CMK (cell line): ENCODE measurements around the gene GRID2.
"Not testable (repeated sequence)": the region's sequence is repeated elsewhere in the genome, so short reads cannot be mapped to it uniquely, and the experiment has no call there.

Experiments
- DNase-seq: peaks from one replicate; pipeline ENCODE4 v3.0.0-alpha.2; 2010; ENCODE audit warnings: low read depth

Gene GRID2

DNA sequence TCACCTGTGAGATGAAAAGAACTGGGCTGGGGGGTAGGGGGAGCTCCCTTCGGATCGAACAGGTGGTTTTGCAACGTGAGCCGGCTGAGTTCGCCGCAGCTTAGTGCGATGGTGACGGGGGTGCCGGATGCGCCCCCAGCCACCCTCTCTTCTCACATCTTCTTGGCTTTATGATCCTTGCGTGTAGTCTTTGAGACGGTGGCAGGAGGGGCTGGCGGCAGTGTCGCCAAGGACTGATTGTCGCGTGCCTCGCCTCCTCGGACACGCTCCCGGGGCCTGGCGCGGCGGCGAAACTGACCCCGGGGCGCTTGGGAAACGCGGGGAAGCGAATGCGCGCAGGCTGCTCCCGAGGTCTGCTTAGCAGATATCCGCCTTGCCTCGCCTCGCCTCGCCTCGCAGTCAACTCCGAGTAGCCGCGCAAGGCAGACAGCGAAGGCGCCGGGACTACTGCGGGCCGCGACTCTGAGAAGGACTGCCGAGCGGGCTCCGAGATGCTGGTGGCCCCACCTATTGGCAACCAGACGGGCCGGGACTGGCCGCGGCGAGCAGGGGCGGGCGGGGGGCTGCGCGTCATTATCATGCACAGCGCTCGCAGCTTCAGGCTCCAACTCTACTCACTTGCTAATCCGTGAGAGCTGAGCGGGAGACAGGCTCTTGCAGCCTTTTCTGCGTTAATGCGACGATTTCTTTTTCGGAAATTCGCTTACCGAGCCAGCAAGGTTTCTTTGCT lies 1.5 kb downstream of the GRID2 start:
- no peak for DNase-seq

DNA sequence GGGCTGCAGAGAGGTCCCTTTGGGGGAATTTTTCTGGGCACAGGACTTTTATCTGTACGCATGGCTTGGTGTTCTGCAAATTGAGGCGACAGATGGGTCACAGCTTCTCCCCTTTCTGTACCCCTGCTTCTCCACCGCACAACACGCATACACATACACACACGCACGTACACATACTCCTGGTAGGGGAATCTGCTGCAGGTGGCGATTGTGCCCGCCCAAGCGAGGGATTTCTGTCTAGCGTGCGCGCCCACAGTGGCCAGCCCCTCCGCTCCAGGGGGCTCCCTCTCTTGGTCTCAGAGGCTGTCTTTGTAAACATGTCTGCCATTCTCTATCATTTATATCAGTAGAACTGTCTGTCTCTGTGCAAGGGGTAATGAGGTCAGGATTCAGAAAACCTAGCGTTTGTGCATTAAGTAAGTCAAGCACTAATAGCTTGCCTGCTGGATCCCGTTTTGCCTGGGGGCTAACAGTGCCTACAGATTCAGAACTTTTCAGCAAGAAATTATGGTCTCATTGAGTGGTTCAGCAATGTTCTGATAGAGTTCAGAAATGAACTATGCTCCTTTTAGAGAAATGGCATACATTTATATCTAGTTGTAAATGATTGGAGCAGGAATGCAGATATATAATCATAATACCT lies 2.2 kb downstream of the GRID2 start:
- no peak for DNase-seq

DNA sequence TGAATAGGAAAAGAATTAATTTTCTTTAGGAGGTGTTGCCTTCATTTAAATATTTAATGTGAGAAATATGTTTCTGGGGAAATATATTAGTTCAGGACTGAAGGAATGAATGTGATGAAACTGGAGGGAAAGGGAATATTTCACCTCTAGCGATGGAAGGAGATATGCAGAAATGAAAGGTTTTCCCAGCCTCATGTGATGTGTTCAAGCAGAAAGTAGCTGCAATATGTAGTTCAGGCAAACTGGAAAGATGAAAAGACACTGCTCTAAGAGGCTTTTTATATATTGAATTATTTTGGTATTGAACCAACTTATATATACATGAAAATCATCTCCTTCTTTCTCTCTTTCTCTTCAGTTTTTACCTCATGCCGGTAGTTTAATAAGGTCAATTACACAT lies 3.4 kb downstream of the GRID2 start:
- DNase-seq, result no peak

DNA sequence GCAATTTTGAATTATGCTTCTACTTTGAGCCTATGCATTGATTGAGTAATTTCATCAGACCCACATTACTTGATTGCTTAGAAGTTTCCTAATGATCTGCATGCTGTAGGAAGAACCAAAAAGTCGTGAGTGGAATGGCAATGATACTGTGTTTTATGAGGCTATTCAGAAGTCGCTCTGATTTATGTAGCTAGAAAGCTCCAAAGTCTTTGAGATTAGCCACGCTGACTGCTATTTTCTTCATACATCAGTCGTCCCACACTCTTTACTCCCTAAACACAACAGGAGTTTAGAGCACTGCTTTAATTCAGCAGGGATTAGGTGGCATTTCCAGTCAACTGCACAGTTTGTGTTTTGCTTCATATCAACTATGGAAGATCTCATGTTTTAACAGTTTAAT lies 4.1 kb downstream of the GRID2 start:
- DNase-seq, result no peak

DNA sequence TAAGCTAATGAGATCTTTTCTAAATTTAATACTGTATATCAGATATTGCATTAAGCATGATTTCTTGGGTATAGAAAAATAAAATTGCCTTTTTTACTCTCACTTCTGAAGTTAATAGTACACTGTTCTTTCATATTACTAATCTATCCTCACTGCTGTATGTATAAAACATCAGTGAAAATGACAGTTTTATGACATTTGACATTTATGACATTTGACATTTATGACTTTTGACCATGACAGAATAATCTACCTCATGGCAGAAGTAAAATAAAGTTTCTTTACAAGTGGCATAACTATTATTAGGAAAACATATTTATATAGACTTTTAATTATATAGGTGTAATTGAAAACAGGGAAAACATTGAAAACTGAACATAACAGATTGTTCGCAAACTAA lies 13.3 kb downstream of the GRID2 start:
- no peak for DNase-seq

DNA sequence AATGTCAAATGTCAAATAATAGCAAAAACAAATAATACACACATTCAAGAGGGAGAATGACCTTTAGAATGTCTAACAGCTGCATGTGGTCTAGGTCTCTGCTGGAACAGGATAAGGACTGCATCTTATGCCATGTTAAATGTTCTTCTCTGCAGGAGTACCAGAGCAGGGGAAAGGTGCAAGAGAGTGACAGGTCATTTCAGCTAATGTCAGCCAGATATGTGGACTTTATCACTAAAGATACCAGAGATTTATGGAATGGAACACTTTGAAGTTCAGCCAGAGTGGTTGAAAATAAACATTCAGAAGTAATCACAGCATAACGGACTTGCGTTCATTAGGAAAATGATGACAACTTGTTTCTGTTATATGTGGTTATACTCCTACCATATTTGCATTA lies 24.3 kb downstream of the GRID2 start:
- DNase-seq, result no peak

DNA sequence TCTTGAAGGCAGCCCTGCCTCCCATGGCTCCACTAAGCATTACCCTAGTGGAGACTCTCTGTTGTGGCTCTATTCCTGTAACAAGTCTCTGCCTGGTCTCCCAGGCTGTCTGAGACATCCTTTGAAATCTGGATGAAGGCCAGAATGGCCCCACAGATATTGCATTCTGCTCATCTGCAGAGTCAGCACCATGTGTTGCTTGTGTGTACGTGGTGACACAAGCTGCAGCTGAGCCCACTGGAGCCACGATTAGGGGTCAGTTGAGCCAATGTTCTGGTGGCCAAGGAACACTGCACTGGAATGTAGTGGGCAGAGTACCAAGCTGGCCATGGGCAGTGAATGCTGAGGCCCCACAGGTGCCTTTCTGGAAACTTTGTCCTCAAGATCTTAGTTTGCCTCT lies 29.2 kb downstream of the GRID2 start:
- no peak for DNase-seq

DNA sequence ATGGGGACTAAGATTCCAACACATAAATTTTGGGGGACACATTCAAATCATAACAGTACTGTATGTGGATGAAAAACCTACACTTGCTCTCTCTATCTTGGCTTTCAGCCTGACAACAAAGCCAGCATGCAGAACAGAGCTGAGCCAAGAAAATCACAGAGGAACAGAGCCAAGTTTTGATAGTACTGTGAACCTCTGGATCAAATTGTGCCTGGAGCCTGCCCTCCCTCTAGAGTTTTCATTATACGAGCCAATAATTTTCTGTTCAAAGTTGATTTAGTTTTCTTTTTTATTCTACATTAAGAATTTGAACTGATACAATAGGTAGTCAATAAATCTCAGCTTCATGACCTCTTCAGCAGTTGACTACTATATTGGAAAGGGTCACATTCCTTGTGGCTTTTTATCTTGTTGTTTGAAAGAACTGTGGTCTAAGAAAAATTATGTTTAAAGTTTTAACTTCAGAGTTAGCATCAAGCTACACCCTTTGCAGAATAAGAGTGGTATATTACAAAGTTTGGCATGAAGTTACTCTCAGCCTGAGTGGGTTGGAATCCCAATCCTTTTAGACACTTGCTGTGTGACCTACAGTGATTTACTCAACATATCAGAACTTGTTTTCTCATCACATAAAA lies 31.1 kb downstream of the GRID2 start:
- DNase-seq, result no peak

DNA sequence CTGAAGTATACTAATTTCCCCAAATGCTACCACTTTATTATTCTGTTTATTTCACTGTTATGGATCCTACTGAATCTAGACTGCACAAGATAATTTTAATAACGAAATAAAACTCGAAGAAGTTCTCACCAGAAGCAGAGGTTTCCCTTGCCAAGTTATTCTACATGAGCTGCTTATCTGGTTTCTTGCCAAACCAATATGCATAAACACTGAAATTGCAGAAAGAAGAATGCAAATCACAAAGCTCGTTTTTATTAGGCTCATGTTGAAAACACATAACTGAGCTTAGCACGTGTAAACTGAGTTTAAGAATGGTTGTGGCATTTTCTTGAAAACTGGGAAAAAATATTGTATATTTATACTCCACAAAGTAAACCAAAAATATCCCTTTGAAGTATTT lies 35.9 kb downstream of the GRID2 start:
- no peak for DNase-seq

DNA sequence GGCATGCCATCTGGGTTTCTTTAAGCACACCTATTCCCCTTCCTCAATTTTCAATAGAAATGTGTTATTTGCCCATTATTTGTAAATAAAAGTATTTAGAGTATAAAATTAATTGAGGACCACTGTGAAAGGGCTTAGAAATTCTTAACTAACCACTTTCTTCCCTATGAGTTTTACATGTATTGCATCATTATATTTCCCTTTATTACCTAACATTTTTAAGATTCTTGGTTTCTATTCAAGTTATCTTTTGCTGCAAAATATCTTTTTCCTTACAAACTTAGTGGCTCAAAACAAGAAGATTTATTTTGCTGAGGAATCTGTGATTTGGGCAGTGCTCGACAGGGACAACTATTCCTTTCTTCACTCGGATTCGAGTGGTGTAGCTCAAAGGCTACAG lies 40.5 kb downstream of the GRID2 start:
- DNase-seq, result no peak

DNA sequence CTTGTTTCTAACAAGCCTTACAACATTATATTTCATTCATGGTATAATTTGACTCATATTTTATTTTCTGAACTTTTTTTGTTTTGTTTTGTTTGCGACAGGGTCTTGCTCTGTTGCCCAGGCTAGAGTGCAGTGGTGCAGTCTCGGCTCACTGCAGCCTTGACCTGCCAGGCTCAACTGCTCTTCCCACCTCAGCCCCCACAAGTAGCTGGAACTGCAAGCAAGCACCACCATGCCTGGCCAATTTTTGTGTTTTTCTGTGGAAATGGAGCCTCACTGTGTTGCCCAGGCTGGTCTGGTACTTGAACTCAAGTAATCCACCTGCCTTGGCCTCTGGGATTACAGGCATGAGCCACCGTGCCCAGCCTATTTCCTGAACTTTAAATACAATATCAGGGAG lies 42.5 kb downstream of the GRID2 start:
- no peak for DNase-seq

DNA sequence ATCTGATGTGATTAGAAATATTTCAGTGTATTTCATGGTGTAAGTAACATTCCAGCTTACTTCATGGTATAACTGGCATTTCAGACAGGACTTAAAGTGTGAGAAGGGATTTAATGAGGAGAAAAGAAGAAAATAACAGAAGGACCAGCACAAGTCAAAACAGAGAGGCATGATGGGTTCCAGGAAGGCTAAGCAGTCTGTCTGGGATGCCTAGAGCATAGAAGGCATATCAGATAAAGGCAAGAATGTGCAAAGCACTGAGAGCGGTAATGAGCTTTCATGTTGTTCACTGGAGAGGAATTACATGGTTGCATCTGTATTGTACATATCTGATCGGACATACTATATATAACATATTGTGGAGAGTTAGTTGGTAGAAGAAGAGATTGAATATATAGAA lies 54.2 kb downstream of the GRID2 start:
- no peak for DNase-seq

DNA sequence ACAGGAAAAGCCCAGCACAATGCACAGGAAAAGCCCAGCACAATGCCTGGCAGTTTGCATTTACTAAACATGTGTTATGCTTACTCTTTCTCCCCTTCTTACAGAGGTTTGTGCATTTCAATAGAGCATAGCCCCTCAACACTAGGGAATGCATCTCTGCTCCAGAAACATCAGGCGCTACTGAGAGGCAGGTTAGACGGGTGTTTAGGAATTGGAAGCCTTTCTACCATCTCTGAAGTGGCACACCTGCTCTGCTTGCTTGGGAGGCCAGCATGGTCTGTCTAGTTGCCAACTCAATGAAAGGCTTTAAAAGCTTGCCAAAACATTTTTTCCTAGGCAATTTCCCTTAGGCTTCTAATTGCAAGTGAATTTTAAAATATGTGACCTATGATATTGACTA lies 55.7 kb downstream of the GRID2 start:
- no peak for DNase-seq

DNA sequence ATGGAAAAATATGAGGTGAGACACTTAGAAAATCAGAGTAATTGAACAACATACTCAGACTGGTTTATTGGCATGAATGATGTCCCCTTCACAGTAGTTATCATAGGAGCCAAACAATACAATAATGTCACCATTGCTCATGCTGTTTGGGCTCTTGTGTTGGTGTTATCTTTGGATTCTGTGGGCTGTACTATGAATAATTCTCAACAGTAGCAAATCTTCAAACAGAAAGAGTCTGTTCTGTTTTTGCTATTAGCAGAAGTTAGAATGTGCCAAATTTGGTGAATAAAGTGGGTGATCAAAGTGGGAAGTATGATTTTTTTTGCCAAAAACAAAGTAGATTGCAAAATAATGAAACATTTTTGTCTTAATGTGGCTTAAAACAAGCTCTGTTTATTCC lies 58.3 kb downstream of the GRID2 start:
- no peak for DNase-seq

DNA sequence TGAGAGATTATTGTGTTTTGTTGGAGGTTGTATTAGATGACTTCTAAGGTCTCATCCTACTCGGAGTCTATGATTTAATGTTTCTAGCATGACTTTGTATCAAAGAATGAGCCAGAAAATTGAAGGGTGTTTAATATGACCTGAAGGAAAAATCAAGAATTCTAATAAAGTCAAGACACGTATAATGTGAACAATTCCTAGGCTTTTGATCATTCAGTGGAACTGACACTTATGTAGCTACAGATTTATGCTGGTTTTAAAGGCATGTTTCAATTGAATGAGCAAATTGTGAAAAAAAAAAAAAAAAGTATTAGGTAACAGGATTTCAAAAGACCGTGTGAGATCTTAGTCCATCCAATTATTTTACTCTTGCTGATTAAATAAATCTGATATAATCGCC lies 64.9 kb downstream of the GRID2 start:
- no peak for DNase-seq

DNA sequence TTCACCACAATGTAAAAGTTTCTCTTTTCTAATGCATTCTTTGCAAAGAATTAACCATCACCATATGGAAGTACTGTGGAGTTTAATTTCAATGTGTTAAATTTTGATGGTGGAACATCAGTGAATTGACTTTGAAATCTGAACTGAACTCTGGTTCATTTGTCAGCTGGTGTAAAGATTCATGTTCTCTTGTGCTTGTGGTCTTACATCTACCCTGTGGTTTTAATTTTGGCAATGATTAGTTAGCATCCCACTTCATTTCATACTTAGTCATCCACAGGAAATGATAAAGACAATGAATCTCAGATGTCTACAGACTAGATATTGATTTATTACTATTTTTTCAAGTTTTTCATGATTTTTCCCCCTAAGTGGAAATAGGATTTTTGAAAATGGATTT lies 77.8 kb downstream of the GRID2 start:
- no peak for DNase-seq

DNA sequence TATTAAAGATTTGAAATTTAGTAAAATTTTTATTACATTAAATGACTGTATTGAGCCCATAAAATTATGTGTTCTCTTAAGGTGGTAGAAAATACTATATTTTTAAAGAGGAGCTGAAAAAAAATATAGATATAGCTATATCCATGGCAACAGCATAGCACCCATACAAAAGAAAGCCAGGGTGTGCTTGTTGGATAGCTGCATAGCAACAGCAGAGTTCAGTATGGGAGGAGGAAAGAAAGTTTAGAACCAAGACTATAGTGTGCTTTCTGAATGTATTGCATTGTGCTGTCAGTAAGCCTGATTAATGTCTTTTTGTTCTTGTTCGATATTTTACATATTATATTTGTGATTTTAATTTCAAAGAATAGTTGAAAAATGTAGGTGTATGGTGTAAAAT lies 78.4 kb downstream of the GRID2 start:
- DNase-seq, result no peak

DNA sequence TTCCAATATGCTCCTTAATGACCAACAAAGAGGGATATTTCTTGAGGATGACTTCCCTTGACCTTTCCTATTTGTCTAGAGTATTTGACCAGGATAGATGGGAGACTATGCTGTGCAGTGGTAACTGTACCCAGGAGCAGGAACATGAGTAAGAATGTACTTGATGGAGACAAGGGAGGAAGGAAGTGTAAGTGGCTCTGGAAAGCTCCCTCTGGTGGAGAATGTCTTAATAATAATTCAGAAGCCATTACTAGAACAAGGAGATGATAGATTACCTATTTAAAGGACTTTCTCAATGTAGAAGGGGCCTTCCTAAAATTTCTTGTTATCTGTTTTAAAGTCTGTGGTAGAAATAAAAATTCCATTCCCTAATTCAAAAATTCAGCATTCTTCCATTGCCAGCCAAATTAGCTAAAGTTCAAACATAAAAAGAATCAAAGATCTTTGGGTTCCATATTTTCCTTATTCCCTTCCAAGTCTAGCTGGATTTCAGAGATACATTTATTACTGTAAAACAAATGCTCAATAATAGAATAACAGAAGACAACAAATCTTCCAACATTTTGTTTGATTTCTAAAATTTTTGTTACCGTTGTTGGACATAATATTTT lies 83.8 kb downstream of the GRID2 start:
- DNase-seq, result no peak

DNA sequence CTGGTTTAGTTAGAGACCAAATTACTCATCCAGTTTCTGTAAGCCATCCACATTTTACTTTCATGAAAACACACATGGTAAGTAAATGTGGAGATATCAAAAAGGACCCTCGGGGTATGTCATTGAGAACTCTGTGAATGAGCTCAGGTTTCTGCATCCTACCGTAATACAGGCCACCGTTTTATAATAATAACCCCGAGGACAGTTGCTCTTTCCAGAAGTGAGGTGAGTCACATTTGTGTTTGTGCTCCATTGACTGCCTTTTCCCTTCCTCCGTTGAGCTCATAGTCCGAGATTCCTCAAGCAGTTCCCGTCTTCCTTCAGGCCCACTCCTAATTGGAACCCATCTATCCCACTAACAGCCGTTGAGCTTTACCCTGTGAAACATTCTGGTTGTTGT lies 95.3 kb downstream of the GRID2 start:
- no peak for DNase-seq

DNA sequence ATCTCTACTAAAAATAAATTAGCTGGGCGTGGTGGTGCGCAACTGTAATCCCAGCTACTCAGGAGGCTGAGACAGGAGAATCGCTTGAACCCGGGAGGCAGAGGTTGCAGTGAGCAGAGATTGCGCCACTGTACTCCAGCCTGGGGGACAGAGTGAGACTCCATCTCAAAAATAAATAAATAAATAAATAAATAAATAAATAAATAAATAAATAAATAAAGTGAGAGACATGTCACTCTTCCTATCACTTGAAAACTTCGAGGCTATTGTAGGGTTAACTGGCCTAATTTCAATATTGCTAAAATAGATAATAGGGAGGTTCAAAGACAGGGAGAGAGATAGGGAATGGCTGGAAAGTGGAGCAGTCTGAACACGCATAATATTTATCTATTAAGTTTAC lies 99.8 kb downstream of the GRID2 start:
- DNase-seq, result not testable (repeated sequence)

DNA sequence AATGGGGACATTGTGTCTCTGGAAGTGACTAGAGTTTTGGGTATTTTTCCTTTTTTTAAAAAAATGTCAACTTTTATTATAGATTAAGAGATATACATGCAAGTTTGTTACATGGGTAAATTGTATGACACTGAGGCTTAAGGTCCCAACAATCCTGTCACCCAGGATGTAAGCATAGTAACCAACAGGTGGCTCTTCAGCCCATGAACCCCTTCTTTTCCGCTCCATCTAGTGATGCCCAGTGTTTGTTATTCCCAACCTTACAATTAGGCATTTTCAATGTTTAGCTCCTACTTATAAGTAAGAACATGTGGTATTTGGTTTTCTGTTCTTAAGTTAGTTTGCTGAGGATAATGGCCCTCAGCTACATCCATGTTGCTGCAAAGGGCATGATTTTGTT lies 102.7 kb downstream of the GRID2 start:
- no peak for DNase-seq

DNA sequence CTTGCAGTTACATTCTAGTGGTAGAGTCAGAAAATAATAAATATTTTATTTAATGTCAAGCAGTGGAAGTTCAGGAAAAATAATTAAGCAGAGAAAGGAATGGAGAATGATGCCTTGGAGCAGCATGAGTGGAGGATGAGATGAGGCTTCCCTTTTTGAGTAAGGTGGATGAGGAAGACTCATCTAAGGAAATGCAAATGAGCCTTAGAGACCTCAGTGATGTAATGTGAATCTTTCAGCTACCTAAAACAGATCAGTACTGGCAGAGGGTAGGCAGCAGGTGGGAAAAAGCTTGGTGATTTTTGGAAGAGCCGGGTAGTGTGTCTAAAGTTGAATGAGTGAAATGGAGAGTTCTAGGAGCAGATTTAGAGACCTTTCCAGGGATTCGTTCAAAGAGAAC lies 118.2 kb downstream of the GRID2 start:
- no peak for DNase-seq

DNA sequence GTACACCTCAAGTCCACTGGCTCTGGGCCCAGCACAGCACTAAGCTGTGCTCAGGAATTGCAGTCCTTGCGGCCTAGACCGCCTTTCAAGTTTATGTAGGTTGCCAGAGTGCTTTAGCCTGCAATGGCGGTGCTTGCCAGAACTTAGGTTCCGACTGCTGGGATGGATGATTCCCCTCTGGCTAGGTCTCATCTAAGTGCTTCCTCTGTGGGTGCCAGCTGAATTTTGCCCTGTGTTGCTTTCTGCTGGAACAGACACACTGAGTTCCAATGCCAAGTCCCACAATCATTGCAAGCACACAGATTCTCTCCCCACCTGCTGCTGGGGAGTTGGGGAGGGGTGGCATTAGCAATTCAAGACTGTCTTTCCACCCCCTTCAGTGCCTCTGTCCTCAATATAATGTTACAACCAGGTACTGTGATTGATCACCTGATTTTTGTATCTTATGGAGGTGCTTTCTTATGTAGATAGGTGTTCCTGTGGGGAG lies 129.5 kb downstream of the GRID2 start:
- no peak for DNase-seq
